ENCODE measurements around the gene FRMD4A.

DNA sequence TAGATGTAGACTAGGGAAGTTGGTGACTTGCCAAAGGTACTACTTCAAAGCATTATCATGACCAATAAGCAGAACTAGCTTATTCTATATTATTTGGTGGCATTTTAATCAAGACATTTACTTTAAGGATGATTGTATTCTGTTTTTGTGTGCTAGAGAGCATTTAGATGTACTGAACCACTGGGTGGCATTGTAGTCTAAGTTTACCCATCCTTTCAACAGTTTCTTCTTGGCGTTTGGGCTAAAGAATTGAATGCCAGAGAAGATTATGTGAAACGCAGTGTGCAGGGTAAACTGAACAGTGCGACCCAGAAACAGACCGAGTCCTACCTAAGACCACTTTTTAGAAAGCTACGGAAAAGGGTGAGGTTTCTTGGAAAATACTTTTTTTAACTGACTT lies 717.2 kb downstream of the FRMD4A start:
- TF ChIP-seq, protein P1, sequence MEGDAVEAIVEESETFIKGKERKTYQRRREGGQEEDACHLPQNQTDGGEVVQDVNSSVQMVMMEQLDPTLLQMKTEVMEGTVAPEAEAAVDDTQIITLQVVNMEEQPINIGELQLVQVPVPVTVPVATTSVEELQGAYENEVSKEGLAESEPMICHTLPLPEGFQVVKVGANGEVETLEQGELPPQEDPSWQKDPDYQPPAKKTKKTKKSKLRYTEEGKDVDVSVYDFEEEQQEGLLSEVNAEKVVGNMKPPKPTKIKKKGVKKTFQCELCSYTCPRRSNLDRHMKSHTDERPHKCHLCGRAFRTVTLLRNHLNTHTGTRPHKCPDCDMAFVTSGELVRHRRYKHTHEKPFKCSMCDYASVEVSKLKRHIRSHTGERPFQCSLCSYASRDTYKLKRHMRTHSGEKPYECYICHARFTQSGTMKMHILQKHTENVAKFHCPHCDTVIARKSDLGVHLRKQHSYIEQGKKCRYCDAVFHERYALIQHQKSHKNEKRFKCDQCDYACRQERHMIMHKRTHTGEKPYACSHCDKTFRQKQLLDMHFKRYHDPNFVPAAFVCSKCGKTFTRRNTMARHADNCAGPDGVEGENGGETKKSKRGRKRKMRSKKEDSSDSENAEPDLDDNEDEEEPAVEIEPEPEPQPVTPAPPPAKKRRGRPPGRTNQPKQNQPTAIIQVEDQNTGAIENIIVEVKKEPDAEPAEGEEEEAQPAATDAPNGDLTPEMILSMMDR (IDR thresholded peaks at IDR 0.05), result peak in 4 of 7 experiments; percentile 17 to 33 (median 30)
- TF ChIP-seq POLR2A (IDR thresholded peaks at IDR 0.05), result no peak
